Transverse colon (tissue), 4 donors: ENCODE results near the gene CDHR3. TPM values are rescaled to one million over a fixed set of nuclear protein-coding genes. Genes with fewer than 3 reads are reported as not detected.
A peak's percentile ranks its signal among the peaks of the same experiment; 100 is the strongest.

Experiments
- DNase-seq: peaks from one replicate; pipeline ENCODE4 v3.0.0-alpha.2; 2019
- H3K27ac ChIP-seq, 4 donors: fragments of 200-600 bp; sonication (generic); 2 replicates each; pipeline ENCODE4 v1.5.1; 2016 to 2018; ENCODE audit warnings: inconsistent platforms in 4 of 4
- H3K27me3 ChIP-seq: fragments of 200-600 bp; sonication (generic); 2 replicates; pipeline ENCODE4 v1.5.1; 2017; ENCODE audit warnings: inconsistent platforms
- H3K36me3 ChIP-seq, 4 donors: fragments of 200-600 bp; sonication (generic); 2 replicates each; pipeline ENCODE4 v1.5.1; 2017 to 2019; ENCODE audit warnings: inconsistent platforms in 4 of 4
- H3K4me1 ChIP-seq, 4 donors: fragments of 200-600 bp; sonication (generic); 2 replicates each; pipeline ENCODE4 v1.5.1; 2017 to 2020; ENCODE audit warnings: inconsistent platforms in 4 of 4
- H3K4me3 ChIP-seq, 4 donors: fragments of 200-600 bp; sonication (generic); 1 replicate in 1 of 4; 2 replicates in 3 of 4; pipeline versions ENCODE4 v1.5.1 to v1.6.1; 2017 to 2019; ENCODE audit warnings: inconsistent platforms in 4 of 4
- H3K9me3 ChIP-seq, 2 donors: fragments of 200-600 bp; sonication (generic); 2 replicates each; pipeline ENCODE4 v1.5.1; 2017 to 2019; ENCODE audit warnings: inconsistent platforms in 2 of 2
- CTCF ChIP-seq, 5 experiments: fragments of 200-600 bp in 3 of 5; fragments of 450-650 bp in 2 of 5; sonication (generic) in 3 of 5; IDR thresholded peaks; 1 replicate in 2 of 5; 2 replicates in 3 of 5; pipeline ENCODE4 v1.5.1; 2016 to 2017; ENCODE audit warnings: antibody characterized with exemption in 5 of 5, inconsistent platforms in 3 of 5, mild to moderate bottlenecking in 2 of 5, moderate library complexity in 1 of 5
- EP300 ChIP-seq: sonication (generic); formaldehyde crosslinking; IDR thresholded peaks from one replicate; pipeline ENCODE4 v1.6.1; 2017; ENCODE audit warnings: antibody characterized with exemption, low read depth
- POLR2A ChIP-seq: fragments of 450-650 bp; IDR thresholded peaks from one replicate; pipeline ENCODE4 v1.6.1; 2016; ENCODE audit warnings: antibody characterized with exemption, mild to moderate bottlenecking, moderate library complexity
- POLR2AphosphoS5 ChIP-seq, 3 donors: sonication (generic); formaldehyde crosslinking; IDR thresholded peaks; one replicate each; pipeline ENCODE4 v1.6.1; 2016; ENCODE audit warnings: antibody characterized with exemption in 3 of 3
- WGBS, 2 donors: methylation state at CpG; one replicate each; pipeline ENCODE4 v1.1.5; 2018; ENCODE audit warnings: low coverage in 1 of 2; 5-methylcytosine and 5-hydroxymethylcytosine counted together
- in situ Hi-C, 4 donors: fragments of 200-750 bp; cut with MboI; loops; one replicate each; pipeline versions ENCODE4 v1.15.0 to v1.15.1; 2017; ENCODE audit warnings: low sequenced_read_pairs in 3 of 4, low pct_ligation_motif_present in 1 of 4, low pct_unique_long_range_greater_than_20kb in 1 of 4
- intact Hi-C: fragments of 100-400 bp; cut with DNase I; formaldehyde crosslinking; loops from one replicate; pipeline ENCODE4 v1.15.1; 2023; ENCODE audit warnings: low total_unique reads
- total RNA-seq, 4 donors: library from RNA; depleted of rRNA; stranded (reverse); fragments of >200 nt; gene quantifications; one replicate each; pipeline ENCODE4 v1.1.0, GENCODE V29; 2016

Gene CDHR3
- total RNA-seq, 4 donors from 2014 or later, result 7.6 to 34.4 (median 29.1) TPM

GRCh38 chr7:105958012-105958411 is 5.1 kb upstream of the CDHR3 start:
- H3K27me3 ChIP-seq, result no peaks in the 10 kb centered on the region
- H3K4me1 ChIP-seq, result no peaks in the 10 kb centered on the region
- intact Hi-C loops (no loop called here), in situ Hi-C loops (no loop called here)
- no peak overlapping the region for H3K27ac ChIP-seq
- H3K9me3 ChIP-seq, result no peaks in the 10 kb centered on the region
- H3K4me3 ChIP-seq, result no peak overlapping the region
- TF ChIP-seq POLR2AphosphoS5 (IDR thresholded peaks at IDR 0.05), result no peak
- no peak for TF ChIP-seq EP300
- TF ChIP-seq CTCF (IDR thresholded peaks at IDR 0.05), result no peak
- no peak for TF ChIP-seq POLR2A
- 67% methylated on average over 3 of the region's 3 CpGs; no CpG with 5 or more reads in 1 of the 2 donors for WGBS, 2 donors
- H3K36me3 ChIP-seq, result no peaks in the 10 kb centered on the region
- DNase-seq, result no peak

- H3K27me3 ChIP-seq, result no peaks in the 10 kb centered on the region
- intact Hi-C loops, result no loop called here
- TF ChIP-seq POLR2AphosphoS5 (IDR thresholded peaks at IDR 0.05) (no peak), EP300 (no peak), CTCF (IDR thresholded peaks at IDR 0.05) (no peak), POLR2A (no peak)
- H3K27ac ChIP-seq, result peak overlapping the region in 3 of 4 donors; percentile 12 to 37 (median 13)
- WGBS, 2 donors, result 84% methylated on average over 7 of the region's 7 CpGs; no CpG with 5 or more reads in 1 of the 2 donors
- H3K4me1 ChIP-seq, result no peaks in the 10 kb centered on the region
- H3K9me3 ChIP-seq, result no peaks in the 10 kb centered on the region
- H3K4me3 ChIP-seq, result no peak overlapping the region
- H3K36me3 ChIP-seq, result no peaks in the 10 kb centered on the region
- in situ Hi-C loops, result no loop called here
- no peak for DNase-seq
These were observed 711 bp upstream of the CDHR3 start for GRCh38 chr7:105962353-105962752.

GRCh38 chr7:105971845-105972244 is 8.8 kb downstream of the CDHR3 start:
- Histone ChIP-seq H3K36me3 (no peaks in the 10 kb centered on the region), H3K4me3 (no peak overlapping the region), H3K4me1 (no peaks in the 10 kb centered on the region), H3K9me3 (no peaks in the 10 kb centered on the region), H3K27me3 (no peaks in the 10 kb centered on the region), H3K27ac (no peak overlapping the region)
- intact Hi-C loops, result no loop called here
- in situ Hi-C loops, result no loop called here
- 82 to 98% methylated on average over 2 of the region's 2 CpGs for WGBS, 2 donors
- DNase-seq, result no peak
- TF ChIP-seq POLR2A, result no peak
- no peak for TF ChIP-seq CTCF (IDR thresholded peaks at IDR 0.05)
- no peak for TF ChIP-seq EP300
- TF ChIP-seq POLR2AphosphoS5 (IDR thresholded peaks at IDR 0.05), result no peak

GRCh38 chr7:105972276-105972675 is 9.2 kb downstream of the CDHR3 start:
- TF ChIP-seq POLR2AphosphoS5 (IDR thresholded peaks at IDR 0.05) (no peak), POLR2A (no peak), CTCF (IDR thresholded peaks at IDR 0.05) (no peak)
- Histone ChIP-seq H3K9me3 (no peaks in the 10 kb centered on the region), H3K27me3 (no peaks in the 10 kb centered on the region), H3K36me3 (no peaks in the 10 kb centered on the region), H3K4me3 (no peak overlapping the region), H3K27ac (no peak overlapping the region), H3K4me1 (no peaks in the 10 kb centered on the region)
- in situ Hi-C loops (no loop called here), intact Hi-C loops (no loop called here)
- WGBS, 2 donors, result 0 to 74% methylated on average over 1 to 4 of the region's 4 CpGs
- no peak for DNase-seq
